ENCODE data around the gene RHCE.
"Not testable (repeated sequence)": the region's sequence is repeated elsewhere in the genome, so short reads cannot be mapped to it uniquely, and the experiment has no call there.

DNA sequence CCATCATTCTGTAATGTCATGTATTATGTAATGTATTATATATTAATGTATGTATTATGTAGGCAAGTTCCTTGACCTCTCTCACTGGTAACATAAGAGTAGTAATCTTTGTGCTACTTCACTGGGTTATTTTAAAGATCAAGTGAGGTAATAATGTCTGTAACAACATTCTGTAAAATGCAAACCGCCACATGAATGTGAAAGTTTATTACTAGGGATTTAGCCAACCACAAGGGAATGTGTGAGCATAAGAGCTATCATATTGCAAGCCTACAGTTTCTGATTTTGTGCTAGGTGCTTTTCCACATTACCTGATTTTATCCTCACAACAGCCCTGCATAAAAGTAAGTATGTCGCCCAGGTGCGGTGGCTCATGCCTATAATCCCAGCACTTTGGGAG is 96.2 kb downstream of the RHCE start:
- not testable (repeated sequence) for TF ChIP-seq POLR2A (IDR thresholded peaks at IDR 0.05; ENCODE audit: low read depth, low read length); POLR2AphosphoS5 (IDR thresholded peaks at IDR 0.05; ENCODE audit: low read depth, low read length); TAF1 (IDR thresholded peaks at IDR 0.05; ENCODE audit: borderline replicate concordance, low read depth, low read length)

All from GM12892 (cell line).